ENCODE results near the gene RIOK3.
"Not testable (repeated sequence)": the region's sequence is repeated elsewhere in the genome, so short reads cannot be mapped to it uniquely, and the experiment has no call there.

Gene RIOK3

DNA sequence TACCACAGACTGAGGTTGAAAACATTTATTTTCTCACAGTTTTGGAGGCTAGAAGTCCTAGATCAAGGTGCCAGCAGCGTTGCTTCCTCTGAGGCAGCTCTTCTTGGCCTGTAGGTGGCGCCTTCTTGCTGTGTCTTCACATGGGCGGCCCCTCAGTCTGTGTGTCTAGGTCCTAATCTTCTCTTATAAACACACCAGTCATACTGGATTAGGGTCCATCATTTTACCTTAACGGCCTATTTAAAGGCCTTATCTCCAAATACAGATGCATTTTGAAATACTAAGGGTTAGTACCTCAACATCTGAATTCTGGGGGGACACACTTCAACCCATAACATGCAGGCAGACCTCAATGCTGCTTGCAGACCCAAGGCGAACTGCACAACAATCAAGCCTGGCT lies 45.8 kb downstream of the RIOK3 start:
- peak; percentile 73 for DNase-seq

DNA sequence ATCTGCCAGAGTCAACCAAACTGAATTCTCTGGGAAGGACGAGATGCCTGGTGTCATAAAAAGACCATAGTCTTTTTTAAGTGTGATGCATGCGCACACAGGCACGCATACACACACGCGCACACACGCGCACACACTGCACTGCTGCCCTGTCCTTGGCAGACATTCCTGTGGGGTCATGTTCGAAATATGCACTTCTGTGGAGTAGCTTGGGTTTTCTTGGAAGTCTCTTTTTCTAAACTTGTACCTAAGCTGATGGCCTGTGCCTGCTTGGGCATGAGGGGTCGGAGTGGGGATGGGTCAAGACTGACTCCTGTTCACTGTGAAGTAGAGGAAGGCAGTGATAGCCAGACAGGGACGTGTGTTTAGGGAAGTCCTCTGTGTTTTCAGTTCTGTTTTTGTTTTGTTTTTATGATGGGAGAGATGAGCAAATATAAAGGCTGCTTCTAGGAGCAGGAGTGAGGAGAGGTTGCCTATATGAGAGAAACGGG lies 46.2 kb downstream of the RIOK3 start:
- peak; percentile 45 for DNase-seq

DNA sequence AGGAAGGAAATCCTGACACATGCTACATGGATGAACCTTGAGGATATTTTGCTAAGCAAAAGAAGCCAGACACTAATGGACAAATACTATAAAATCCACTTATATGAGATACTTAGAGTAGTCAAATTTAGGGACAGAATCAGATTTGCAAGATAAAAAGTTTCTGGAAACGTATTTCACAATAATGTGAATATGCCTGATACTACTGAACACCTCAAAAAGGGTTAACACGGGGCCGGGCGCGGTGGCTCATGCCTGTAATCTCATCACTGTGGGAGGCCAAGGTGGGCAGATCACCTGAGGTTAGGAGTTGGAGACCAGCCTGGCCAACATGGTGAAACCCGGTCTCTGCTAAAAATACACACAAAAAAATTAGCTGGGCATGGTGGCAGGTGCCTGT lies 48.5 kb downstream of the RIOK3 start:
- no peak for DNase-seq

DNA sequence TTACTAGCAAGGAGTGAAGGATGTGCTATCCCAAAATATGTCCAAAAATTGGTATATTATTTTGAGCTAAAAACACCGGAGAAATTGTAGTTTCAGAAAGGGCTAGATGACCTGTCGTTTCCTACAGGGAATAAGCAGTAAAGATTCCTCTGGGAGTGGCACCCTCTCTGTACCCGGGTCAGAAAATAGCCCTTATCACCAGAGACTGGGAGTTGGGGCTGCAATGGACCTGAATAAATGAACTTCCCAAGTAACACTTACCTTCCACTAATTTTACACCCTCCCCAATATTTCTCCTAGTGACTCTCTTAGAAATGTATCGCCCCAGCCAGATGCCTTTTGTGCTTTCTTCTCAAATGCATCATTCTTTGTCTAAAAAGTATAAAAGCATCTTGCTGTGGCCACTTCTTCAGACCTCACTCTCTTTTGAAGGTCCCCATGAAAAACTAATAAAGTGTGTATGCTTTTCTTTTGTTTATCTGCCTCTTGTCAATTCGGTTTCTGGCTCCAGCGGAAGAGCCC lies 49.5 kb downstream of the RIOK3 start:
- DNase-seq = no peak

DNA sequence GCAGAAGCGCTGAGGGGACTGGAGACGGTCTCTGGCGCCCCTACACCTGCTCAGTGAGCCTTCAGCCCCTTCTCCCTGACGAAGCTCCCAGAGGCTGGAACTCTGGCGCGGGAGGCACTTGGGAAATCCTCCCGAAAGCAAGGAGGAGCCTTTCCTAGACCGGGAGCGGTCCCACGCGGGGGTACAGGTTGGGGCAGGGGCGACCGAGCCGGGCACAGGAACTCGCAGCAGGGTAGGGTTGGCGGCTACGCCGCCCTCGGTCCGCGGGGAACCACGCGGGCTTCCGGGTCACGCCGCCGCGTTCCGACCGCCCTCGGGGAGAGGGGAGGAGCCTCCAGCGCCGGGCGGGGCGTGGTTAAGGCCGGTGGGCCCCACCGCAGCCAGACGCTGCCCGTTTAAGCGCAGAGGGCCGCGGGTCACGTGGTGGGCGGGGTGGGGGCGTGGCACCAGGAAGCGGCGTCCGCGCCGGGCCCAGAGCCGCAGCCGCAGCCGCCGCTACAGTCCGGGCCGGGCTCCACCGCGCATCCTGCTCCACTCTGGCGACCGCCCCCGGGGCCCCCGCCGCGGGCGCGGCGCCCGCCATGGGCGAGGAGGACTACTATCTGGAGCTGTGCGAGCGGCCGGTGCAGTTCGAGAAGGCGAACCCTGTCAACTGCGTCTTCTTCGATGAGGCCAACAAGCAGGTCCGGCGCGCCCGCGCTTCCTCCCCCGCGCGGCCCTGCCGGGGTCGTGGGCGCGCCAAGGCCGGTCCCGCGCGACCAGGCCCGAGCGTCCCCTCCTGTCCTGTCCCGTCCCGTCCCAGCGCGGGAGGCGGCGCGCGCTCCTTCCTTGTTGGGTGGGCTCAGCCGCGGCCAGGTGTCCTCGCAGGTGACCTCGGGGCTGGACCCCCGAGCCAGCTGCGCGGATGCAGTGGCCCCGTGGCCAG lies 50.2 kb downstream of the RIOK3 start, which contains the start of gene RMC1:
RMC1 (plus strand) TSS at position 474 of the 925 bp plus-strand sequence; CDS start at position 582, 108 bp downstream.
- DNase-seq = peak; percentile 93

DNA sequence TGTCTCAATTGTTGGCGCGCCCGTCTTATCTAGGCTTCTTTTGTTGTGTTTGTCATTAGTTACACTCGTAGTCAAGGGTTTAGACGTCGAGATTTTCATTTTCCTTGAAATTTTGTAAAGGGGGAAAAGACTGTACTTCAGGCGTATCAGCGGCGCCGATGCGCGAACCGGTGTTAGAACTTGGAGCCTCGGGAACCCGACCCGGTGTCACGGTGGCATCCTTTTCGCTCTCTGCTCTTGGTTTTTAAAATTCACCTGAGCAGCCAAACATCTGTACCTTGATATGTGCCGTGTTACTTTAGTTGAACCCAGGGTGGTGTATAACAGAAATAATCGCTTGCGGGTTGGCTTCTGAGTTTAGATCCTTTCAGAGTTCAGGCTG lies 50.9 kb downstream of the RIOK3 start:
- DNase-seq = no peak

DNA sequence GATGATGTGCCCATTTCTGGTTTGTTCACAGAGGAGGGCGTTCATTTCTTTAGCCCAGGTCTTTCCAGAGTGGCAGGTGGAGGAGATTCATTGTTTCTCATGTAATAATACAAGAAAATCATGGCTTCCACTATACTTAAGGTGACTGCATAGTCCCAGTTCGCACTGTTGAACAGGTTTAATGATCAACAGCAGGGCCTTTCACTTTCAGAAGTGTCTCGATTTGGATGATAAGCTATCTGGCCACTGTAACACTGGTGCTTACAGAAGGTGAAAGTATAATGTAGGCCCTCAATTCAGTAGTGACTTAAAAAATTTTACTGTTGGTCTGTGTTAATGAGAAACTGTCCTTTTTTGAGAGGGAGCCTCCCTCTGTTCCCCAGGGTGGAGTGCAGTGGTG lies 51.6 kb downstream of the RIOK3 start:
- no peak for DNase-seq

DNA sequence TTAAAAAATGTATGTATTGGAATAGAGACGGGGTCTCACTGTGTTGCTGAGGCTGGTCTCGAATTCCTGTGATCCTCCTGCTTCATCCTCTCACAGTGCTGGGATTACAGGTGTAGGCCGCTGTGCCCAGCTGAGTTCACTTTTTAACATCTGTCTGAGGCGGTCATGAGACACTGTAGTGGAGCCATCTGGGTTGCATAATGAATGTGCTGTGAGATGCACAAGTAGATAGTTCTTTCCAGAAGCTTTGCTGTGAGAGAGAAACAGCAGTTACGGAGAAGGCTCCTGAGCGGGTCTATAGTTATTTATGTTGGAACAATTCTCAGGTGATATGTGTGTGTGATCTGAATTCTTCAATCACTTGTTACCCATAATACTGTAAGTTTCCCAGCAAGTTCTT lies 53.3 kb downstream of the RIOK3 start:
- no peak for DNase-seq

DNA sequence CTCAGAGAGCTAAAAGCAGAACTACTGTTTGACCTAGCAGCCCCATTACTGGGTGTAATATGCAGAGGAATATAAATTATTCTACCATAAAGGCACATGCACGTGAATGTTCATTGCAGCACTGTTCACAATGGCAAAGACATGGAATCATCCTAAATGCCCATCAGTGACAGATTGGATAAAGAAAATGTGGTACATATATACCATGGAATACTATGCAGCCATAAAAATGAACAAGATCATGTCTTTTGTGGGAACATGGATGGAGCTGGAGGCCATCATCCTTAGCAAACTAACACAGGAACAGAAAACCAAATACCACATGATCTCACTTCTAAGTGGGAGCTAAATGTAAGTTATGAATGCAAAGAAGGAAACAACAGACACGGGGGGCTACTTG lies 57.8 kb downstream of the RIOK3 start:
- not testable (repeated sequence) for DNase-seq

DNA sequence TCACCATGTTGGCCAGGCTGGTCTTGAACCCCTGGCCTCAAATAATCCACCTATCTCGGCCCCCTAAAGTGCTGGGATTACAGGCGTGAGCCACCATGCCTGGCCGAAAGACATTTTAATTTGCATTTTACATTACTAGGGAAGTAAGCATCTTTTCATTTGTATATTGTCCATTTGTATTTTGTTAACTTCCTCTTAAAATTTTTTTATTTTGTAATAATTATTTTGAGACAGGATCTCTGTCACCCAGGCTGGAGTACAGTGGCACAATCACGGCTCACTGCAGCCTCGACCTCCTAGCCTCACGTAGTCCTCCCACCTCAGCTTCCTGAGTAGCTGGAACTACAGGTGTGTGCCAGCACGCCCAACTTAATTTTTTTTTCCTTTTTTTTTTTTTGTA lies 59.1 kb downstream of the RIOK3 start:
- not testable (repeated sequence) for DNase-seq

DNA sequence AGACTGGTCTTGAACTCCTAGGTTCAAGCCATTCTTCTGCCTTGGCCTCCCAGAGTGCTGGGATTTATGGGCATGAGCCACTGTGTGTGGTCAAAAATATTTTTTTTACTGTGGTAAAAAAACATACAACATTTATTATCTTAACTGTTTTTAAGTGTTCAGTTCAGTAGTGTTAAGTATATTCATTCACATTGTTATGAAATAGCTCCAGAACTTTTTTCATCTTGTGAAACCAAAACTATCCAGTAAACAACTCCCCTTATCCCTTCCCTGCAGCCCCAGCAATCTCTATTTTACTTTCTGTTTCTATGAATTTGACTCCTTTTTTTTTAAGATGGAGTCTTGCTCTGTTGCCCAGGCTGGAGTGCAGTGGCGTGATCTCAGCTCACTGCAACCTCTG lies 59.6 kb downstream of the RIOK3 start:
- DNase-seq = no peak

DNA sequence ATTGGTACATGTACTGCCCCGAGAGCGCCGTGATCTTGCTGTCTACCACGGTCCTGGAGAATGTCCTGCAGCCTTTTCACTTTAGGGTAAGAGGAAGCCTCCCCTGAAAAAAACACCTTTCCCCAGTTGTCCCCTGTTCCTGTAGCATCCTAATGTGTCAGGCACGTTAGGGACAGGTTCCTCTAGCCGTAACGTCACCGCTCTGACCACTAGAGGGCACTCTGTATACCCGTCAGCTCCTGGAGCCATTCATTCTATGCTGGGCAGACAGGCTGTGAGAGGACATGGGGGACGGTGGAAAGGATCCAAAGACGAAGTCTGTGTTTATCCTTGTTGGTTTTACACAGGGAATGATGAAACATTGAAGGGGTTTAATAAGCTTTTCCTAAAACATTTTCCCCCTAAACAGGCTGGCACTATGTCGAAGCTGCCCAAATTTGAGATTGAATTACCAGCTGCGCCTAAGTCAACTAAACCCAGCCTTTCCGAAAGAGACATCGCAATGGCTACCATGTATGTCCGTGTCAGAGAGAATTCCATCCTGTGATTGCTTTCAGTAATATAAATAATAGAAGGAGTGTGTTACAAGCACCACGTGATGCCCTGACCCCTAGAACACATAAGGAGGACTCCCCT lies 62.9 kb downstream of the RIOK3 start:
- peak; percentile 77 for DNase-seq

DNA sequence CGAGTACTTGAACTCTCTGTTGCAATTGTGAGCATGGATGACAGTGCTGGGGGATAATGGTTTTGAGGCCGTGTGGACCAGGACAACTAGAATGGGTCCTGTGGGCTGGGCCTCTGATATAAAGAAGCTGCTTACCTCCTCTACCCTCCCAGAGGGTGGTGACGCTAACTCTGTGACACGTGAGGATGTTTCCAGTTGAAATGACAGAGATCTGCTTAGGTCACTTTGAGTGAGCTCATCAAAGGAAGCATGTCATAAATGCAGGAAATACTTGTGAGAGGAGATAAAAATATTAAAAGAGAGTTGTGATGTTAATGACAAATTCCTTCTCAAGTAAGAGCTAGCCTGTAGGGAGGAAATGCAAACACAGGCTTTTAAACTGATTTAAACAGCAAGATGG lies 66.6 kb downstream of the RIOK3 start:
- peak; percentile 35 for DNase-seq

DNA sequence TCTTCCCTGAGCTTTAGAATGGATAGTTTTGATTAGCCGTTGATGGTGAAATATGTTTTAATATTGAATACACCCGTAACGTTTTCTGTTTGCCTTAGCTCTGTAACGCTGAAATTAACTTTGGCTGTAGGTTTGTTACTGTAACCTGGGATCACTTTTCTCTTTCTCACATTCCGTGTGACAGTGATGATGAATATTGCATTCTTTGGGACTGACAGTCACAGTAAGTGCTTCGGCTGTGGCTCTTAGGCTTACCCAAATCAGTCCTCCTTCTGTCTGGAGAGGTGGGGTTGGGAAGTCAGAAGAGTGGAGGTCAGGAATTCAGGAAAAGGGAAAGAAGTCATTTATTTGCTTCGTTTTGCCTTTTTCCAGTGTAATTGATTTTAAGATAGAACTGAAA lies 68.2 kb downstream of the RIOK3 start:
- DNase-seq = peak; percentile 44

DNA sequence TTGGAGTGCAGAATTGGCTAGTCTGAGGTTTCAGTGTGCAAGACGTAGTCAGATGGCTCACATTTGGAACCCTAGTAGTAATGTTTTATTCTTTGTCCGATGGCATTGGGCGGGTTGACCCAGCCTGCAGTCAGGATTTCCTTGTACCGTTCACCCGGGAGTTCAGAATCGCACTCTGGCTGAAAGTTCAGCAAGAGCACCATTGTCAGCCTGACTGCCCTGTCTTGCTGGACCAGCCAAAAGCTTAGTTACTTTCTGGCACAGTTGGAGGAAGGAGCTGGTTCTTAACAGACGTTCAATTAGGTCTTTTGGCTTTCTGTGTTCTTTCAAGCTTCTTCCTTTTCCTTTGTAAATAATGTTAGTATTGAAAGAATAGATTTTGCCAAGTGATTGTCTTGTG lies 68.8 kb downstream of the RIOK3 start:
- no peak for DNase-seq

DNA sequence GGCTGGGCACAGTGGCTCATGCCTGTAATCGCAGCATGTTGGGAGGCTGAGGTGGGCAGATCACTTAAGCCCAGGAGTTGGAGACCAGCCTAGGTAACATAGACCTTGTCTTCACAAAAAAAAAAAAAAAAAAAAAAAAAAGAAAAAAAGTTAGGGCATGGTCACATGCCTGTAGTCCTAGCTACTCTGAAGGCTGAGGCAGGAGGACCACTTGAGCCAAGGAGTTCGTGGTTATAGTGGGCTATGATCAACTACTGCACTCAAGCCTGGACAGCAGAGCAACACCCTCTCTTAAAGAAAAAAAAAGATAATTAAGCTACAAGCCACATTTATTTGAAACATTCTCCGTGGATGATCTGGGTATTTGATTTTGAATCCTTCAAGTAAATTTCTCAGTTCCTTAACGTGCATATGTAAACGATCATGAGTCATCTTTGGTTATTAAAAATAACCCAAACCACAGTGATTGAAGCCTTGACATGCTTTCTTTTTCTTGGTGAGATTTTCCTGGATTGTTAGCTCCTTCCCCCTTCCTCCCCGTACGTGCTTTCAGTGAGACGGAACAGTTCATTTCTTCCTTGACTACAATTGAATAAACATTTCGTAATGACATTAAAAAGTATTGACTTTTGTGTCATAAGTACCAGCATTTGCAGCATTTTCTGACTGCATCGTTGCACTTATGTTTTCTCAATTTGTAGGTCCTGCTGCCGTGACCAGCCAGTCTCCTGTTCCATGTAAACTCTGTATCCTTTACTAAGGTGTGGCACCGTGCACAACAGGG lies 70.5 kb downstream of the RIOK3 start:
- DNase-seq = peak; percentile 89

DNA sequence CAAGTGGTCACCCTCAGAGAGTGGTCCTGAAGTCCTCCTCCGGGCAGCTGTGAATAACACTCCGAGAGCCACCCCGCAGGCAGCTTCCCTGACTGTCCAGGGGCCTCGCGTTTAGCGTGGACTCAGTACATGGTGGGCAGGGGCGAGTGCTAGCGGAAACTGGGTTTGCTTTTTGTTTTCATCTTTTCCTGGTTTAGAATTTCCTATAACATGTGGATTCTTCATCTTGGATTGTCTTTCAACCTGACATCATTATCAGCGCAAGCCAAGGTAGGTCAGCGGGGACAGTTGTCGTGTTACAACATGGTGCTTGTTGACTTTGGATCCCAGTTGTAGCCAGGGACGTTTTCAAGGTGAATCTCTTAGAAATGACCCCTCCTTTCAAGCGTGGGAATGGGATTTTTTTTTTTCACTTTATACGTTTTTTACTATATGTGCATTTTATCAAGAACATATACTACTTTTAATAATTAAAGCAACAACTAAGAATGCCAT lies 71.2 kb downstream of the RIOK3 start:
- no peak for DNase-seq

DNA sequence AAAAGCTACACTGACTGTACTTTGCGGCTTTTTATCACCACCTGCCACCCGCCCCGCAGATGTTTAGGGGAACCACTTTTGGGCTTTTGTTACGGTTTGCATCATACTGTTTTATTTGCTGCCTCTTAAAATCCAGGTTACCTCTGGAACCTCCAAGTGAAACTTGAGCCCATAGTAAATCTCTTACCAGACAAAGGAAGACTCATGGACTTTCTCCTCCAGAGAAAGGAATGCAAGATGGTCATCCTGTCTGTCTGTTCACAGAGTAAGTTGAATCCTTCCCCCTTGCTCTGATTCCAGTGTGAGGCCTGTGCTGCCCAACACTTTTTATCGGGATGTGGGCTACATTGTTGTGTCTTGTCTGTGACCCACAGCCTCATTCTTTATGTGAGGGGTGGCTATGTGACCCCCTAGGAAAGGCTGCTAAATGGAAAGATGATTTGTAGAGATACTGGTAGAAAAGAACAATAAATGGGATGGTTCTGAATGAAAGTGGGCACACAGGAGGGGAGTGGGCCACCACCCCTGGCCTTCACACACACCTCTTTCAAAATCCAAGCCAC lies 73.5 kb downstream of the RIOK3 start:
- no peak for DNase-seq

DNA sequence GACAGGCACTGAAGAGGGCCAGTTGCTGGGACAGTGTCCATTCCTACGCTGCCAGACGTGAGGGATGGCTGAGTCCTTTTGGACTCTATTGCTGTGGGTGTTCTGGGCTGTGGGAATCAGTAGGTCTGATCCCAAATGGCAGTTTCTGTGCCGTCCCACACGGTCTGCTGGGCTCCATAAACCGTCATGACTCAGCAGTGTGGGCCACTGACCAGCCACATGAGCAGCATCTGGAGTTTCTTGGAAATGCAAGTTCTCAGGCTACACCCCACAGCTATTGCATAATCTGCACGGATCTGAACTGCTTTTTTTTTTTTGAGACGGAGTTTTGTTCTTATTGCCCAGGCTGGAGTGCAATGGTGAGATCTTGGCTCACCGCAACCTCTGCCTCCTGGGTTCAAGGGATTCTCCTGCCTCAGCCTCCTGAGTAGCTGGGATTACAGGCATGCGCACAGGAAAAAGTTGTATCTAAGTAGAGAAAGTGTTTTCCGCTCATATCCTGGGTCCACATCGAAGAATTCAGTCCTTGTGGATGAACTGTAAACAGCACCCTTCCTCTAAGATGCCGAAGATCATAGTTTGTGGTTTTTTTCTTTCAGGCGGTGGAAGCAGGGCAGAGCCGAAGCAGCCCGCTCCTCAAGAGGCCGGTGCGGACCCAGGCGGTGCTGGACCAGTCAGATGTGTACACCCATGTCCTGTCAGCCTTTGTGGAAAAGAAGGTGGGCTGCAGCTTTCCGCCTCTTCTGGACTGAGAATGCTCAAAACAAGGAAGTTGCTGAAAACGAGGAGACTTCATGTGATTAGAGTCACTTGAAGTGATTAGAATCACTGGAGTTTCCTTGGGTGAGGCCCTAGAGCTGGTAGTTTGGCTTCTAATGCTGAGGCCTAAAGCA lies 75.7 kb downstream of the RIOK3 start:
- DNase-seq = no peak

DNA sequence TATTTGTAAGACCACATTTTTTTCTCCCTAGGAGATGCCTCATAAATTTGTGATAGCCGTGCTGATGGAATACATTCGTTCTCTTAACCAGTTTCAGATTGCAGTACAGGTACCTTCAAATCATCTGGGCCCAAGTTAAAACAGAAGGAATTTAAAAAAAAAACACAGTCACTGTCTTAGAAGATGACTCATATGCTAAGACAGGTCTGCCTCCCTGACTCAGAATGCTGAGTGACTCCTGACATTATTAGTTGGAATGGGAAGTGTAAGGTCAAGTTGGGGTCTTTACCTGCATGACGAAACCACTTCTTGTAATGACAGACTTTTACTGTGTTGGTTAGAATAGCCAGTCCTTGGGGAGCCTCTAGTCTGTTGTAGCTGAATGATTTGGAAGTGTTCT lies 76.5 kb downstream of the RIOK3 start:
- peak; percentile 74 for DNase-seq

DNA sequence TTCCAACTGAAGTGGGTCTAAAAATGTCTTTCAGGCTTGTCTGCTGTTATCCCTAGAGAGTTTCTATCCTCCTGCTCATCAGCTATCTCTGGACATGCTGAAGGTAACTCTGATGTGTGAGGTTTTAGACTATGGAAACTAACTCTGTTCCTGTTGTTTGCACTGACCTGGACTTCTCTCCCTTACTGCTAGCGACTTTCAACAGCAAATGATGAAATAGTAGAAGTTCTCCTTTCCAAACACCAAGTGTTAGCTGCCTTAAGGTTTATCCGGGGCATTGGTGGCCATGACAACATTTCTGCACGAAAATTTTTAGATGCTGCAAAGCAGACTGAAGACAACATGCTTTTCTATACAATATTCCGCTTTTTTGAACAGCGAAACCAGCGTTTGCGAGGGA lies 77.1 kb downstream of the RIOK3 start:
- DNase-seq = no peak

All from fibroblast of skin of right biceps (primary cell).